Stomach (tissue), 4 donors: ENCODE data around the gene ETV6.

Experiments used
- CTCF ChIP-seq, 7 experiments: fragments of 450-650 bp in 4 of 7; fragments of 200-600 bp in 3 of 7; sonication (generic) in 3 of 7; IDR thresholded peaks; one replicate each; pipeline ENCODE4 v1.5.1; 2016 to 2019; ENCODE audit warnings: antibody characterized with exemption in 7 of 7, control low read depth in 2 of 7, mild to moderate bottlenecking in 1 of 7
- POLR2A ChIP-seq, 4 donors: fragments of 450-650 bp; IDR thresholded peaks; one replicate each; pipeline ENCODE4 v1.6.1; 2016; ENCODE audit warnings: antibody characterized with exemption in 4 of 4, control low read depth in 2 of 4, mild to moderate bottlenecking in 1 of 4, moderate library complexity in 1 of 4

- no peak for TF ChIP-seq CTCF (IDR thresholded peaks at IDR 0.05)
- no peak for TF ChIP-seq POLR2A (IDR thresholded peaks at IDR 0.05)
Measured at GRCh38 chr12:11861155-11861863, 211.8 kb downstream of the ETV6 start.
